ENCODE results near the gene SERPINA5. TPM values are rescaled to one million over a fixed set of nuclear protein-coding genes. Genes with fewer than 3 reads are reported as not detected.

The SERPINA5 gene
- total RNA-seq, 1 donor, result 0.36 TPM

DNA sequence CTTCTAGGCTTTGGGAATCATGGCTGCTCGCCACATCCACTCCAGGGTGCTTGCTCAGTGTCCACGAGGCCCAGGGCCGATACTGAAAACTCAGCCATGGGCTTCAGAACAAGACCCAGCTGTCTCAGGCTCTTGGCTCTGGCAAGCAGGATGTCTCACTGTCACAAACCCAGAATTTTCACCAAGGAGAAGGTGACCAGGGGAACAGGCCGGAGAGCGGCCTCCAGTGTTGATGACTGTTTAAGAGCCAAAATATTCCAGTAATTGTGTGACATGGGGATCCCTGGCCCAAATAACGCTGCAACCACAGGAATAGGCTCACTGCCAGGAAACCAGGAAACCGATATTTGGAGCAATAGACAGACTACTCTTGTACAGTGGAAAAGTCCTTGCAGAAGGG, 9.8 kb upstream of the SERPINA5 start:
- Histone ChIP-seq H3K27ac (ENCODE audit: low read depth, low read length) (peak overlapping the region; percentile 67), H4K20me1 (ENCODE audit: insufficient read depth, low read length) (no peaks in the 10 kb centered on the region), H3K36me3 (ENCODE audit: insufficient read depth, low read length) (no peaks in the 10 kb centered on the region), H3K27me3 (ENCODE audit: insufficient read depth, low read length) (no peaks in the 10 kb centered on the region), H2AFZ (ENCODE audit: low read length) (peak overlapping the region; percentile 68), H3K4me3 (ENCODE audit: insufficient read depth, low read length) (no peak overlapping the region), H3K9me3 (ENCODE audit: low read depth, low read length) (no peaks in the 10 kb centered on the region), H3K79me2 (ENCODE audit: insufficient read depth, low read length) (no peaks in the 10 kb centered on the region), H3K4me2 (ENCODE audit: insufficient read depth, low read length) (no peak overlapping the region), H3K4me1 (ENCODE audit: insufficient read depth, low read length) (peaks cover 28% of the 10 kb centered on the region)
- TF ChIP-seq, protein P1, sequence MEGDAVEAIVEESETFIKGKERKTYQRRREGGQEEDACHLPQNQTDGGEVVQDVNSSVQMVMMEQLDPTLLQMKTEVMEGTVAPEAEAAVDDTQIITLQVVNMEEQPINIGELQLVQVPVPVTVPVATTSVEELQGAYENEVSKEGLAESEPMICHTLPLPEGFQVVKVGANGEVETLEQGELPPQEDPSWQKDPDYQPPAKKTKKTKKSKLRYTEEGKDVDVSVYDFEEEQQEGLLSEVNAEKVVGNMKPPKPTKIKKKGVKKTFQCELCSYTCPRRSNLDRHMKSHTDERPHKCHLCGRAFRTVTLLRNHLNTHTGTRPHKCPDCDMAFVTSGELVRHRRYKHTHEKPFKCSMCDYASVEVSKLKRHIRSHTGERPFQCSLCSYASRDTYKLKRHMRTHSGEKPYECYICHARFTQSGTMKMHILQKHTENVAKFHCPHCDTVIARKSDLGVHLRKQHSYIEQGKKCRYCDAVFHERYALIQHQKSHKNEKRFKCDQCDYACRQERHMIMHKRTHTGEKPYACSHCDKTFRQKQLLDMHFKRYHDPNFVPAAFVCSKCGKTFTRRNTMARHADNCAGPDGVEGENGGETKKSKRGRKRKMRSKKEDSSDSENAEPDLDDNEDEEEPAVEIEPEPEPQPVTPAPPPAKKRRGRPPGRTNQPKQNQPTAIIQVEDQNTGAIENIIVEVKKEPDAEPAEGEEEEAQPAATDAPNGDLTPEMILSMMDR (IDR thresholded peaks at IDR 0.05; ENCODE audit: extremely low read depth, low read depth, low read length), result no peak
- DNase-seq (ENCODE audit: insufficient read length, low spot score, missing footprints), result no peak

DNA sequence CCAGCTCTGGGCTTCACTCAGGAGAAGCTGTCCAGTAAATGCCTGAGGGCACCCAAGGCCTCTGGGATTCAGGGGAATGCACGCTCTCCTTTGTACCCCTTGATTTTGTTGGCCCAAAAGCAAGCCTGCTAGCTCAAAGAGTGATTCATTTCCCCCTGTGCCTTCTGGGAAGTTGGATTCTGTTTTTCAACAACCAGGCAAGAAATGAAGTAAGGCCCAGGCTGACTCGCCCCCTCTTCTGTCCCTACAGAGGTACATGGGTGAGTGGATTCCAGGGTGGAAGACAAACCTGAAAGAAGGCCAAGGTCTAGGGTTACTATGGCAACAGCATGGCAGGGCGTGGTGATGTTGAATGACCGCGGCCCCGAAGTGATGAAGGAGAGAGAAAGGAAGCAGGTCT, 9.3 kb upstream of the SERPINA5 start:
- H3K4me1 ChIP-seq (ENCODE audit: insufficient read depth, low read length), result peaks cover 30% of the 10 kb centered on the region
- H4K20me1 ChIP-seq (ENCODE audit: insufficient read depth, low read length), result no peaks in the 10 kb centered on the region
- no peaks in the 10 kb centered on the region for H3K79me2 ChIP-seq (ENCODE audit: insufficient read depth, low read length)
- H3K4me2 ChIP-seq (ENCODE audit: insufficient read depth, low read length), result no peak overlapping the region
- no peaks in the 10 kb centered on the region for H3K36me3 ChIP-seq (ENCODE audit: insufficient read depth, low read length)
- peak; percentile 89 for DNase-seq (ENCODE audit: insufficient read length, low spot score, missing footprints)
- H3K9me3 ChIP-seq (ENCODE audit: low read depth, low read length), result no peaks in the 10 kb centered on the region
- peak overlapping the region; percentile 68 for H2AFZ ChIP-seq (ENCODE audit: low read length)
- no peaks in the 10 kb centered on the region for H3K27me3 ChIP-seq (ENCODE audit: insufficient read depth, low read length)
- TF ChIP-seq, protein P1 (IDR thresholded peaks at IDR 0.05; ENCODE audit: extremely low read depth, low read depth, low read length), result no peak
- no peak overlapping the region for H3K4me3 ChIP-seq (ENCODE audit: insufficient read depth, low read length)
- peak overlapping the region; percentile 67 for H3K27ac ChIP-seq (ENCODE audit: low read depth, low read length)

DNA sequence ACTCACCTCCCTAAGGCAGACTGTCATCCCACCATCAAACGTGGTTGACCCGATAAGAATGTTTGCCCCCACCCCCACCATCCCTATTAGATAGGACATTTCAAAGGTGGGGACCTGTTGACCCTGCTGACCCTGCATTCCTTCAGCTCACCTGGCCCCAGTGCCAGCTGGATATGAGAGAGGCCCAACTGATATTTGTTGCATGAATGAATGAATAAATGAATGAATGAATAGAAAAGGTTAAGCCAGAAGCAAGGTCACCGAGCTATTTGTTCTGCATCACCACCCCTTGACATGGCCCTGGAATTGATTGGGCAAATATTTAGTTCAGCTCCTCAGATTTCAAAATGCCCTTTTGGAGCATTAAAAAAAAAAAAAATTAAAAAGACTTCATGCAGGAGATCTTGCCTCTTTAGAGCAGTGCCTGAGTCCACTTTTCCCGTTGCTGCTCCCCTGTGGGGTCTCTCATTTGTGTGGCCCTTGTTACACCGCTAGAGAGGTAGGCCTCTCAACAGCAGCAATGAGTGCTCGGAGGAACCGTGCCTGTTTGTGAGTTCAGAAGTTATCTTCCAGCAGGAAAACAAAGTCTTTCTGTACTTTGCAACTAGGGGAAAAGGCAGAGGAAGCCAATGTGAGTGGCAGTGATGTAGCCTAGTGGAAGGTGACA, 8.5 kb upstream of the SERPINA5 start:
- Histone ChIP-seq H4K20me1 (ENCODE audit: insufficient read depth, low read length) (no peaks in the 10 kb centered on the region), H3K4me2 (ENCODE audit: insufficient read depth, low read length) (no peak overlapping the region), H3K27ac (ENCODE audit: low read depth, low read length) (peak overlapping the region; percentile 67), H3K79me2 (ENCODE audit: insufficient read depth, low read length) (no peaks in the 10 kb centered on the region), H2AFZ (ENCODE audit: low read length) (no peak overlapping the region), H3K4me3 (ENCODE audit: insufficient read depth, low read length) (no peak overlapping the region), H3K27me3 (ENCODE audit: insufficient read depth, low read length) (no peaks in the 10 kb centered on the region), H3K9me3 (ENCODE audit: low read depth, low read length) (no peaks in the 10 kb centered on the region), H3K36me3 (ENCODE audit: insufficient read depth, low read length) (no peaks in the 10 kb centered on the region), H3K4me1 (ENCODE audit: insufficient read depth, low read length) (peaks cover 30% of the 10 kb centered on the region)
- peak; percentile 68 for DNase-seq (ENCODE audit: insufficient read length, low spot score, missing footprints)
- TF ChIP-seq, protein P1 (IDR thresholded peaks at IDR 0.05; ENCODE audit: extremely low read depth, low read depth, low read length), result no peak

DNA sequence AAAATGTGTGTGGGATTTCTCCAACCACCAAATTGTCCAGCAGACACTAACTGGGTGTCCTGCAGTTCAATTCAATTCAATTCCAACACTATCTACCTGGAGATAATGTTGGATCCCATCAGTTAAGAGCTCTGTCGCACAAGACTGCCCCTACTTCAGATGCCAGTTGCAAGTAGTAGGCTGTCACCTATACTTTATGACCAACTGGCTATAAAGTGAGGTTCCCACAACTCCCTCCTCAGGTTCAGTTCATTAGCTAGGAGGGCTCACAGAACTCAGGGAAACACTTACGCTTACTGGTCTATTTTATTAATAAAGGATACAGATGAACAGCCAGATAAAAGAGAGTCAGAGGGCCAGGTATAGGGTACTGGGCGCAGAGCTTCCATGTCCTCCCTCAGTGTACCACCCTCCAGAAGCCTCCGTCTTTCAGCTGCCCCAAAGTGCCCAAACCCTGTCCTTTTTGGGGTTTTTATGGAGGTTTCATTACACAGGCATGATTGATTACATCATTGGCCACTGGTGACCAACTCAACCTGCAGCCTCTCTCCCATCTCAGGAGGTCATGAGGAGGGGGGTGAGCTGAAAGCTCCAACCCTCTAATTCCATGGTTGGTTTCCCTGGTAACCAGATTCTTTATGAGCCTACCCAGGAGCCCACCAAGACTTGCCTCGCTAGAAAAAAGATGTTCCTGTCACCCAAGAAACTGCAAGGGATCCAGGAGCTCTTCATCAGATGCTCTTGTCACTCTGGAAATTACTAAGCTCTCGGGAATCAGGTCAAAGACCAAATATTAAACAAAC, 7.5 kb upstream of the SERPINA5 start:
- no peaks in the 10 kb centered on the region for H3K9me3 ChIP-seq (ENCODE audit: low read depth, low read length)
- peaks cover 30% of the 10 kb centered on the region for H3K4me1 ChIP-seq (ENCODE audit: insufficient read depth, low read length)
- no peaks in the 10 kb centered on the region for H3K36me3 ChIP-seq (ENCODE audit: insufficient read depth, low read length)
- DNase-seq (ENCODE audit: insufficient read length, low spot score, missing footprints), result no peak
- no peaks in the 10 kb centered on the region for H3K79me2 ChIP-seq (ENCODE audit: insufficient read depth, low read length)
- no peaks in the 10 kb centered on the region for H4K20me1 ChIP-seq (ENCODE audit: insufficient read depth, low read length)
- H3K4me2 ChIP-seq (ENCODE audit: insufficient read depth, low read length), result no peak overlapping the region
- no peak overlapping the region for H3K4me3 ChIP-seq (ENCODE audit: insufficient read depth, low read length)
- H2AFZ ChIP-seq (ENCODE audit: low read length), result no peak overlapping the region
- H3K27me3 ChIP-seq (ENCODE audit: insufficient read depth, low read length), result no peaks in the 10 kb centered on the region
- TF ChIP-seq, protein P1 (IDR thresholded peaks at IDR 0.05; ENCODE audit: extremely low read depth, low read depth, low read length), result no peak
- H3K27ac ChIP-seq (ENCODE audit: low read depth, low read length), result no peak overlapping the region
